Measurements from ENCODE around the gene CDON. TPM values are rescaled to one million over a fixed set of nuclear protein-coding genes. Genes with fewer than 3 reads are reported as not detected.
"Not testable (repeated sequence)": the region's sequence is repeated elsewhere in the genome, so short reads cannot be mapped to it uniquely, and the experiment has no call there.

The CDON gene
- polyA plus RNA-seq, 4 donors: 1.7 to 9.0 TPM; not detected in 2

GRCh38 chr11:126028534-126028933, 34.1 kb downstream of the CDON start:
- not testable (repeated sequence) for H3K27me3 ChIP-seq (ENCODE audit: control insufficient read depth in 3 of 3, insufficient read depth in 3 of 3, low read length in 3 of 3); H3K4me3 ChIP-seq (ENCODE audit: low read depth in 1 of 3, low read length in 3 of 3); H3K36me3 ChIP-seq (ENCODE audit: control insufficient read depth in 3 of 3, insufficient read depth in 2 of 3, low read depth in 1 of 3, low read length in 3 of 3); H3K4me1 ChIP-seq (ENCODE audit: control insufficient read depth in 3 of 3, insufficient read depth in 2 of 3, low read depth in 1 of 3, low read length in 2 of 3); H3K27ac ChIP-seq (ENCODE audit: low read depth in 1 of 3, low read length in 2 of 3); FAIRE-seq; DNase-seq; H3K9me3 ChIP-seq (ENCODE audit: control insufficient read depth in 2 of 2, insufficient read depth in 1 of 2, low read depth in 1 of 2, low read length in 1 of 2)
- WGBS, 3 donors: 93 to 97% (median 95%) methylated on average over 3 of the region's 3 CpGs

DNA sequence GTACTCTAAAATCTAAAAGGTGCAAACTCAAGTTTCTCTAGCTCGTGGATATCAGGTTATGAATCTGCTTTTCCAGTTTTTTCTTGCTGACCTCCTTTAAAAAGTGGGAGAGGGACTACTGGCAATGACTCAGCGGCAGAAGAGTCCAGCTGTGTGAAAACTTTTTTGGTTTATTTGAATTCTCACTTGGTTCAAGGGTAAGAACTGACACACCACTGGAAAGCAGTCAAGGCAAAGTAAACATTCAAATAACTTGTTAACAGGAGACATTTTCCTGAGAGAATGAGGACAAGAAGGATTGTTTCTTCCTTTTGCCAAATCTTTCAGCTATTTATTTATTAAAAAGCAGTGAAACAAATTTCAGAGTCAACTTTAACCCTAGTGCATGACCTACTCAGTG, 36.1 kb downstream of the CDON start:
- FAIRE-seq: no peak
- no peak for DNase-seq
- Histone ChIP-seq H3K4me3 (ENCODE audit: low read depth in 1 of 3, low read length in 3 of 3) (no peak overlapping the region), H3K27me3 (ENCODE audit: control insufficient read depth in 3 of 3, insufficient read depth in 3 of 3, low read length in 3 of 3) (peaks cover 0 to 2% (median 0%) of the 10 kb centered on the region in 3 donors), H3K36me3 (ENCODE audit: control insufficient read depth in 3 of 3, insufficient read depth in 2 of 3, low read depth in 1 of 3, low read length in 3 of 3) (peaks cover 0 to 4% (median 0%) of the 10 kb centered on the region in 3 donors), H3K9me3 (ENCODE audit: control insufficient read depth in 2 of 2, insufficient read depth in 1 of 2, low read depth in 1 of 2, low read length in 1 of 2) (no peaks in the 10 kb centered on the region), H3K27ac (ENCODE audit: low read depth in 1 of 3, low read length in 2 of 3) (no peak overlapping the region), H3K4me1 (ENCODE audit: control insufficient read depth in 3 of 3, insufficient read depth in 2 of 3, low read depth in 1 of 3, low read length in 2 of 3) (peaks cover 0 to 5% (median 0%) of the 10 kb centered on the region in 3 donors)
- 49 to 57% (median 52%) methylated on average over 2 of the region's 2 CpGs for WGBS, 3 donors

DNA sequence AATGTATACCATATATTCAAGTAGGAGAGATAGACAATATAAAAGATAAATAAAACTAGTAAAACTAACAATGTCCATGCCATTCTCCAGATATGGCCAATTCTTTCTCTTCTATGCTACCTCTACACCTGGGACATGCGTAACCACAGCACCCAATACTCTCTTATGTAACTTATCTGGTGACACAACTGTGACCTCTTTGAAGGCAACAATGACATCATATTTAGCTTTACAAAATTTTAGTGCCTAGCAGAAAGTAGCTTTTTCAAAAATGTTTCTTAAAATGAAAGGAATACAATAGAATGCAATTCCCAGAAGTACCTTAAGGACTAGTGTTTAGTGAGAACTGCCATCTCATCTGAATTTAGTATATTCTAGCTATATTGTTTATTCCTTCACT, 36.8 kb downstream of the CDON start:
- Histone ChIP-seq H3K27me3 (ENCODE audit: control insufficient read depth in 3 of 3, insufficient read depth in 3 of 3, low read length in 3 of 3) (no peaks in the 10 kb centered on the region), H3K9me3 (ENCODE audit: control insufficient read depth in 2 of 2, insufficient read depth in 1 of 2, low read depth in 1 of 2, low read length in 1 of 2) (no peaks in the 10 kb centered on the region), H3K4me3 (ENCODE audit: low read depth in 1 of 3, low read length in 3 of 3) (no peak overlapping the region), H3K27ac (ENCODE audit: low read depth in 1 of 3, low read length in 2 of 3) (no peak overlapping the region), H3K4me1 (ENCODE audit: control insufficient read depth in 3 of 3, insufficient read depth in 2 of 3, low read depth in 1 of 3, low read length in 2 of 3) (peaks cover 0 to 5% (median 0%) of the 10 kb centered on the region in 3 donors), H3K36me3 (ENCODE audit: control insufficient read depth in 3 of 3, insufficient read depth in 2 of 3, low read depth in 1 of 3, low read length in 3 of 3) (peaks cover 0 to 4% (median 0%) of the 10 kb centered on the region in 3 donors)
- FAIRE-seq (no peak), DNase-seq (no peak)
- 50 to 98% (median 65%) methylated on average over 1 of the region's 1 CpG for WGBS, 3 donors

DNA sequence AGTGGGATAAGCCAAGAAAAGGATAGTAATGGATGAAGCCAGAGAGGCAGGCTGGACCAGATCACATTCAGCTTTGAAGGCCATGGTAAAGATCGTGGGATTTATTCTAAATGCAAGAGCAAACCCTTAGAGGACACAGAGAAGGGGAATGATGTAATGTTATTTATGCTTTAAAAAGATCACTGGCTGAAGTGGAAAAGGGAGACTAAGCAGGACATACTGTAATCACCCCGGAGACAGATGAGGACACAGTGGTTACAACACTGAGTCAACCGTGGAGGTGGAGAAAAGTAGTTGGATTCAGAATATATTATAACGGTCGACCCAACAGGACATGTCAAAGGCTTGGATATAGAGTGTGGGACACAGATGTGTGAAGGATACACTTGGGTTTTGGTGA, 38.5 kb downstream of the CDON start:
- Histone ChIP-seq H3K27me3 (ENCODE audit: control insufficient read depth in 3 of 3, insufficient read depth in 3 of 3, low read length in 3 of 3) (no peaks in the 10 kb centered on the region), H3K36me3 (ENCODE audit: control insufficient read depth in 3 of 3, insufficient read depth in 2 of 3, low read depth in 1 of 3, low read length in 3 of 3) (peaks cover 0 to 12% (median 0%) of the 10 kb centered on the region in 3 donors), H3K4me3 (ENCODE audit: low read depth in 1 of 3, low read length in 3 of 3) (no peak overlapping the region), H3K9me3 (ENCODE audit: control insufficient read depth in 2 of 2, insufficient read depth in 1 of 2, low read depth in 1 of 2, low read length in 1 of 2) (no peaks in the 10 kb centered on the region), H3K4me1 (ENCODE audit: control insufficient read depth in 3 of 3, insufficient read depth in 2 of 3, low read depth in 1 of 3, low read length in 2 of 3) (no peaks in the 10 kb centered on the region), H3K27ac (ENCODE audit: low read depth in 1 of 3, low read length in 2 of 3) (no peak overlapping the region)
- DNase-seq (no peak), FAIRE-seq (no peak)
- WGBS, 3 donors: 64 to 92% (median 86%) methylated on average over 5 of the region's 5 CpGs

DNA sequence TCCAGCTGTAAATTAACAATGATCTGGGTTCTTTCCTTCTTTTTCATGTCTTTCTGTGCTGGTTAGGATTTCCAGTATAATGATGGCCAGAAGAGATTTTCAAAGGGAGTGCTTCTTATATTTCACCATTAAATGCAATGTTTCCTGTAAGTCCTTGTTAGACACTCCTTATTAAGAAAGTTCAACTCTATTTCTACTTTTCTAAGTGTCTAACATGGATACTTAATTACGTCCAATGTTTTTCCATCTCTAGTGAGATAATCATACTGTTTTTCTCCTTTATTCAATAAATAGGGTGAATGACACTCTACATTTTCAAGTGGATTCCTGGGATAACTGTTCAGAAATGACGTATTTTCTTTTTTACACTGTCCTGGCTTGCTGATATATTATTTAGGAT, 49.8 kb downstream of the CDON start:
- WGBS, 3 donors: 89 to 95% (median 90%) methylated on average over 2 of the region's 2 CpGs
- H3K4me3 ChIP-seq (ENCODE audit: low read depth in 1 of 3, low read length in 3 of 3): no peak overlapping the region
- peaks cover 0 to 16% (median 0%) of the 10 kb centered on the region in 3 donors for H3K36me3 ChIP-seq (ENCODE audit: control insufficient read depth in 3 of 3, insufficient read depth in 2 of 3, low read depth in 1 of 3, low read length in 3 of 3)
- peaks cover 0 to 2% (median 0%) of the 10 kb centered on the region in 3 donors for H3K27me3 ChIP-seq (ENCODE audit: control insufficient read depth in 3 of 3, insufficient read depth in 3 of 3, low read length in 3 of 3)
- no peaks in the 10 kb centered on the region for H3K9me3 ChIP-seq (ENCODE audit: control insufficient read depth in 2 of 2, insufficient read depth in 1 of 2, low read depth in 1 of 2, low read length in 1 of 2)
- H3K27ac ChIP-seq (ENCODE audit: low read depth in 1 of 3, low read length in 2 of 3): no peak overlapping the region
- FAIRE-seq: no peak
- DNase-seq: no peak
- no peaks in the 10 kb centered on the region for H3K4me1 ChIP-seq (ENCODE audit: control insufficient read depth in 3 of 3, insufficient read depth in 2 of 3, low read depth in 1 of 3, low read length in 2 of 3)

DNA sequence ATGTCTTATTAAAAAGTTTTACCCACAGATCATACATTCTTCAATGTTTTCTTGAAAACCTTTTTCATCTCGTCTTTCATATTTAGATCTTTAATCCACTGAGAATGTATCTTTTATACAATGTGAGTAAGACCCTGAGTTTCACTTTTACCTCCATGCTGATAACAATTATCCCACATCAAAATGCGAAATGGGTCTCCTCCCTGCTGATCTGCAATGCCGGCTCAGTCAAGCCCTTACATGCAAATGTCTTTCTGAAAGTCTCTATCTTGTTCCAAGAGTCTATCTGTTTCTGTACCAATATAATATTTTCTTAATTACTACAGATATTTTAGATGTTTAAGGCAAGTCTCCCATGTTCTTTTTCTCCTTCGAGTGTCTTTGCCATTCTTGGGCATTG, 50.9 kb downstream of the CDON start:
- H3K27ac ChIP-seq (ENCODE audit: low read depth in 1 of 3, low read length in 2 of 3): no peak overlapping the region
- peaks cover 0 to 2% (median 0%) of the 10 kb centered on the region in 3 donors for H3K27me3 ChIP-seq (ENCODE audit: control insufficient read depth in 3 of 3, insufficient read depth in 3 of 3, low read length in 3 of 3)
- H3K36me3 ChIP-seq (ENCODE audit: control insufficient read depth in 3 of 3, insufficient read depth in 2 of 3, low read depth in 1 of 3, low read length in 3 of 3): peaks cover 0 to 13% (median 0%) of the 10 kb centered on the region in 3 donors
- H3K9me3 ChIP-seq (ENCODE audit: control insufficient read depth in 2 of 2, insufficient read depth in 1 of 2, low read depth in 1 of 2, low read length in 1 of 2): no peaks in the 10 kb centered on the region
- no peak for FAIRE-seq
- H3K4me3 ChIP-seq (ENCODE audit: low read depth in 1 of 3, low read length in 3 of 3): no peak overlapping the region
- no peaks in the 10 kb centered on the region for H3K4me1 ChIP-seq (ENCODE audit: control insufficient read depth in 3 of 3, insufficient read depth in 2 of 3, low read depth in 1 of 3, low read length in 2 of 3)
- 82 to 87% (median 87%) methylated on average over 4 of the region's 4 CpGs for WGBS, 3 donors
- DNase-seq: no peak

GRCh38 chr11:126011265-126011664, 51.4 kb downstream of the CDON start:
- H3K9me3 ChIP-seq (ENCODE audit: control insufficient read depth in 2 of 2, insufficient read depth in 1 of 2, low read depth in 1 of 2, low read length in 1 of 2): no peaks in the 10 kb centered on the region
- H3K4me3 ChIP-seq (ENCODE audit: low read depth in 1 of 3, low read length in 3 of 3): no peak overlapping the region
- no peak overlapping the region for H3K27ac ChIP-seq (ENCODE audit: low read depth in 1 of 3, low read length in 2 of 3)
- WGBS, 3 donors: 67 to 76% (median 72%) methylated on average over 3 of the region's 3 CpGs
- FAIRE-seq (no peak), DNase-seq (no peak)
- H3K27me3 ChIP-seq (ENCODE audit: control insufficient read depth in 3 of 3, insufficient read depth in 3 of 3, low read length in 3 of 3): peaks cover 0 to 2% (median 0%) of the 10 kb centered on the region in 3 donors
- no peaks in the 10 kb centered on the region for H3K4me1 ChIP-seq (ENCODE audit: control insufficient read depth in 3 of 3, insufficient read depth in 2 of 3, low read depth in 1 of 3, low read length in 2 of 3)
- H3K36me3 ChIP-seq (ENCODE audit: control insufficient read depth in 3 of 3, insufficient read depth in 2 of 3, low read depth in 1 of 3, low read length in 3 of 3): peaks cover 0 to 11% (median 0%) of the 10 kb centered on the region in 3 donors

DNA sequence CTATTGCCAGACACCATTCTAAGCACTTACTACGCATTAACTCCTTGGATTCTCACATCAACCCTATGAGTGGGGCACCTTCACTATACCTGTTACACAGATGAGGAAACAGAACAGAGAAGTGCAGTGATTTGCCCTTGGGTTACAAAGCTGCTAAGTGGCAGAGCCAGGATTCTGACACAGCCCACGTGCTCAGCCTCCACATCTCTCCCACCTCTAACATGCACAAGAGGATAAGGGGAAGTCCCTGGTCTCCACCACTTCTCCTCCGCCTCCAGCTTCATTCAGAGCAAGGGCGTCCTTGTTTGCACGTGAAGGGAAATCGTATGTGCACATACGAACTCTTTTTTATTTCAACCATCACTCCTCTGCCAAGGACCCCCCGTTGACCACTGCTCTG, 53.7 kb downstream of the CDON start:
- 87 to 92% (median 89%) methylated on average over 8 of the region's 8 CpGs for WGBS, 3 donors
- DNase-seq: no peak
- H3K4me1 ChIP-seq (ENCODE audit: control insufficient read depth in 3 of 3, insufficient read depth in 2 of 3, low read depth in 1 of 3, low read length in 2 of 3): no peaks in the 10 kb centered on the region
- H3K4me3 ChIP-seq (ENCODE audit: low read depth in 1 of 3, low read length in 3 of 3): no peak overlapping the region
- peaks cover 0 to 2% (median 0%) of the 10 kb centered on the region in 3 donors for H3K27me3 ChIP-seq (ENCODE audit: control insufficient read depth in 3 of 3, insufficient read depth in 3 of 3, low read length in 3 of 3)
- H3K36me3 ChIP-seq (ENCODE audit: control insufficient read depth in 3 of 3, insufficient read depth in 2 of 3, low read depth in 1 of 3, low read length in 3 of 3): peaks cover 0 to 13% (median 0%) of the 10 kb centered on the region in 3 donors
- no peak for FAIRE-seq
- H3K9me3 ChIP-seq (ENCODE audit: control insufficient read depth in 2 of 2, insufficient read depth in 1 of 2, low read depth in 1 of 2, low read length in 1 of 2): no peaks in the 10 kb centered on the region
- no peak overlapping the region for H3K27ac ChIP-seq (ENCODE audit: low read depth in 1 of 3, low read length in 2 of 3)

GRCh38 chr11:126007238-126007637, 55.4 kb downstream of the CDON start:
- Histone ChIP-seq H3K4me1 (ENCODE audit: control insufficient read depth in 3 of 3, insufficient read depth in 2 of 3, low read depth in 1 of 3, low read length in 2 of 3) (no peaks in the 10 kb centered on the region), H3K27ac (ENCODE audit: low read depth in 1 of 3, low read length in 2 of 3) (no peak overlapping the region), H3K36me3 (ENCODE audit: control insufficient read depth in 3 of 3, insufficient read depth in 2 of 3, low read depth in 1 of 3, low read length in 3 of 3) (peaks cover 0 to 22% (median 0%) of the 10 kb centered on the region in 3 donors), H3K9me3 (ENCODE audit: control insufficient read depth in 2 of 2, insufficient read depth in 1 of 2, low read depth in 1 of 2, low read length in 1 of 2) (no peaks in the 10 kb centered on the region), H3K27me3 (ENCODE audit: control insufficient read depth in 3 of 3, insufficient read depth in 3 of 3, low read length in 3 of 3) (peaks cover 0 to 4% (median 0%) of the 10 kb centered on the region in 3 donors), H3K4me3 (ENCODE audit: low read depth in 1 of 3, low read length in 3 of 3) (no peak overlapping the region)
- DNase-seq: peak; percentile 48 to 52
- FAIRE-seq: no peak
- 22 to 38% (median 35%) methylated on average over 3 of the region's 3 CpGs for WGBS, 3 donors

Data from small intestine (tissue), 7 donors.